ENCODE data around the gene CNTN4. TPM values are rescaled to one million over a fixed set of nuclear protein-coding genes. Genes with fewer than 3 reads are reported as not detected.
"Not testable (repeated sequence)": the region's sequence is repeated elsewhere in the genome, so short reads cannot be mapped to it uniquely, and the experiment has no call there.

The CNTN4 gene
- polyA plus RNA-seq, 1 experiment, result not detected

GRCh38 chr3:2992534-2992933 is 893.9 kb downstream of the CNTN4 start:
- CTCF ChIA-PET, result no interaction called here
- DNase-seq (ENCODE audit: low read depth), result no peak
- no peaks in the 10 kb centered on the region for H3K27me3 ChIP-seq (ENCODE audit: control insufficient read depth, insufficient read depth, low read length)
- POLR2A ChIA-PET, result no interaction called here
- no peak overlapping the region for H3K4me3 ChIP-seq (ENCODE audit: low read depth, low read length)
- no peak for TF ChIP-seq CTCF (IDR thresholded peaks at IDR 0.05; ENCODE audit: insufficient read depth, low read depth, low read length)
- H3K36me3 ChIP-seq (ENCODE audit: control insufficient read depth, insufficient read depth, low read length), result no peaks in the 10 kb centered on the region

GRCh38 chr3:2993130-2993529 is 894.5 kb downstream of the CNTN4 start:
- H3K27me3 ChIP-seq (ENCODE audit: control insufficient read depth, insufficient read depth, low read length); H3K36me3 ChIP-seq (ENCODE audit: control insufficient read depth, insufficient read depth, low read length); DNase-seq (ENCODE audit: low read depth); POLR2A ChIA-PET; H3K4me3 ChIP-seq (ENCODE audit: low read depth, low read length): not testable (repeated sequence)
- CTCF ChIA-PET, result interaction anchor here (1.3 kb wide), 1 partner anchor 9 kb away, joined by 3 read pairs; no protein-coding TSS in a partner anchor

GRCh38 chr3:2993736-2994135 is 895.1 kb downstream of the CNTN4 start:
- Histone ChIP-seq H3K27me3 (ENCODE audit: control insufficient read depth, insufficient read depth, low read length) (no peaks in the 10 kb centered on the region), H3K4me3 (ENCODE audit: low read depth, low read length) (no peak overlapping the region), H3K36me3 (ENCODE audit: control insufficient read depth, insufficient read depth, low read length) (no peaks in the 10 kb centered on the region)
- no peak for TF ChIP-seq CTCF (IDR thresholded peaks at IDR 0.05; ENCODE audit: insufficient read depth, low read depth, low read length)
- POLR2A ChIA-PET, result no interaction called here
- no peak for DNase-seq (ENCODE audit: low read depth)
- CTCF ChIA-PET, result interaction anchor here (0.6 to 1.3 kb wide), 2 partner anchors 8 to 31 kb away, joined by 3 read pairs; no protein-coding TSS in a partner anchor

GRCh38 chr3:2995195-2995594 is 896.5 kb downstream of the CNTN4 start:
- CTCF ChIA-PET, result no interaction called here
- POLR2A ChIA-PET, result no interaction called here

GRCh38 chr3:3005146-3005744 is 906.6 kb downstream of the CNTN4 start:
- H3K27me3 ChIP-seq (ENCODE audit: control insufficient read depth, insufficient read depth, low read length), result no peaks in the 10 kb centered on the region
- DNase-seq (ENCODE audit: low read depth), result no peak
- no peaks in the 10 kb centered on the region for H3K36me3 ChIP-seq (ENCODE audit: control insufficient read depth, insufficient read depth, low read length)
- ChIA-PET POLR2A (no interaction called here), CTCF (no interaction called here)
- TF ChIP-seq CTCF (IDR thresholded peaks at IDR 0.05; ENCODE audit: insufficient read depth, low read depth, low read length), result no peak
- H3K4me3 ChIP-seq (ENCODE audit: low read depth, low read length), result no peak overlapping the region

More at GRCh38 chr3:2995195-2995594, 896.5 kb downstream of the CNTN4 start:
- no peaks in the 10 kb centered on the region for H3K36me3 ChIP-seq (ENCODE audit: control insufficient read depth, insufficient read depth, low read length)
- no peak for DNase-seq (ENCODE audit: low read depth)
- H3K27me3 ChIP-seq (ENCODE audit: control insufficient read depth, insufficient read depth, low read length), result no peaks in the 10 kb centered on the region
- no peak overlapping the region for H3K4me3 ChIP-seq (ENCODE audit: low read depth, low read length)
- TF ChIP-seq CTCF (IDR thresholded peaks at IDR 0.05; ENCODE audit: insufficient read depth, low read depth, low read length), result no peak

Data from BJ (cell line).